Ovary (tissue), 9 donors: Measurements from ENCODE around the gene ZNF283. TPM values are rescaled to one million over a fixed set of nuclear protein-coding genes. Genes with fewer than 3 reads are reported as not detected.
"Not testable (repeated sequence)": the region's sequence is repeated elsewhere in the genome, so short reads cannot be mapped to it uniquely, and the experiment has no call there.

Experiments
- DNase-seq, 5 donors: peaks; one replicate each; pipeline ENCODE4 v3.0.0-alpha.2; 2019 to 2020
- H3K27ac ChIP-seq, 2 donors: fragments of 200-600 bp; one replicate each; pipeline versions ENCODE4 v1.5.1 to v1.8.0; 2019 to 2022
- H3K27me3 ChIP-seq: fragments of 200-600 bp; one replicate; pipeline ENCODE4 v1.8.0; 2022
- H3K36me3 ChIP-seq: fragments of 200-600 bp; sonication (generic); one replicate; pipeline ENCODE4 v1.5.1; 2019
- H3K4me1 ChIP-seq: one replicate; pipeline ENCODE4 v1.8.1; 2013; ENCODE audit warnings: mild to moderate bottlenecking, moderate library complexity; ENCODE audit not compliant: insufficient read depth
- H3K4me3 ChIP-seq: fragments of 200-600 bp; sonication (generic); one replicate; pipeline ENCODE4 v1.5.1; 2017
- H3K9me3 ChIP-seq, 2 donors: fragments of 200-600 bp in 1 of 2; sonication (generic) in 1 of 2; one replicate each; pipeline versions ENCODE4 v1.5.1 to v1.8.1; 2013 to 2019; ENCODE audit warnings: mild to moderate bottlenecking in 1 of 2, moderate library complexity in 1 of 2
- EP300 ChIP-seq: sonication (generic); formaldehyde crosslinking; IDR thresholded peaks from one replicate; pipeline ENCODE4 v1.6.1; 2017; ENCODE audit warnings: antibody characterized with exemption
- POLR2A ChIP-seq: fragments of 450-650 bp; IDR thresholded peaks from one replicate; pipeline ENCODE4 v1.6.1; 2017; ENCODE audit warnings: antibody characterized with exemption, mild to moderate bottlenecking, moderate library complexity
- WGBS, 3 donors: extraction: QIAGEN DNeasy Blood & Tissue Kit in 1 of 3; methylation state at CpG; one replicate each; pipeline versions ENCODE4 v1.1.5 to v1.1.7; 2013 to 2017; 5-methylcytosine and 5-hydroxymethylcytosine counted together
- intact Hi-C, 4 donors: fragments of 100-400 bp; cut with DNase I; formaldehyde crosslinking; loops; one replicate each; pipeline versions ENCODE4 v1.11.0 to v1.15.1; 2022 to 2023
- polyA plus RNA-seq, 2 donors: library from polyadenylated mRNA; stranded (reverse); fragments of 200-250 nt in 1 of 2; fragments of 350-450 nt in 1 of 2; fragmentation: Illumina TruSeq in 1 of 2; extraction: RNeasy Lipid Tissue Mini Kit (QIAGEN cat#74804) in 1 of 2; gene quantifications; one replicate each; pipeline ENCODE4 v1.2.3, GENCODE V29; 2013 to 2014
- total RNA-seq, 7 donors: library from RNA; depleted of rRNA in 2 of 7; stranded (reverse); fragments of >200 nt in 2 of 7; fragmentation: NEBNext Ultra II Directional in 3 of 7; extraction: Animal tissue kit (Norgen Biotek cat#: 25700) in 3 of 7; gene quantifications; one replicate each; pipeline versions ENCODE4 v1.1.0 to v1.2.4, GENCODE V29; 2016 to 2023
- TF ChIP-seq, protein P1 (sequence below), 3 donors: fragments of 450-650 bp in 2 of 3; fragments of 200-600 bp in 1 of 3; IDR thresholded peaks; one replicate each; pipeline versions ENCODE4 v1.5.1 to v1.8.0; 2016 to 2022; ENCODE audit warnings: antibody characterized with exemption in 3 of 3, mild to moderate bottlenecking in 1 of 3
- donor health status: DM: no; HTN: no; CAD: no; lungs with moderate emphysema.
- donor health status: DM: no; HTN: no; CAD: no.
- donor health status: Bipolar disorder and iron deficiency.
- donor health status: DM: yes; HTN: yes; CAD: no.
- donor health status: DM: no; HTN: no; CAD: no.
- donor health status: DM: yes; HTN: yes; CAD: no.

ZNF283 gene
- total and polyA plus RNA-seq, 9 donors: 3.2 to 14.6 (median 10.9) TPM

DNA sequence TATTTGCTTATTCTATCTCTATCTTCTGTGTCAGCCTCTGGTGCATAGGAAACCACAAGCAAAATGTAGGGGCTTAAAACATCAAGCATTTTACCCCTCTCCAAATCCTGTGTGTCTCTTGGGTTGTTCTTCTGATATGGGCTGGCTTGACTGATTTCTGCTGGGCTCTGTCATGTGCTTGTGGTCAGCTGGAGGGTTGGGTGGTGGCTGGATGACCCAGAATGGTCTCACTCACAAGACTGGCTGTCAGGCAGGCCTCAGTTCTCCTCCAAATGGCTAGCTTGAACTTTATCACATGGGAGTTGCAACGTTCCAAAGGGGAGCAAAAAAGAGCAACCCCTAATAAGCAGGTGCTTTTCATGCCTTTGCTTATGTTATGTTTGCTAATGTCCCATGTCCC is 15.3 kb upstream of the ZNF283 start:
- Histone ChIP-seq H3K4me1 (no peaks in the 10 kb centered on the region), H3K36me3 (no peaks in the 10 kb centered on the region), H3K27me3 (no peaks in the 10 kb centered on the region), H3K27ac (no peak overlapping the region), H3K4me3 (no peak overlapping the region), H3K9me3 (peaks cover 0 to 3% of the 10 kb centered on the region in 2 donors)
- TF ChIP-seq, protein P1, sequence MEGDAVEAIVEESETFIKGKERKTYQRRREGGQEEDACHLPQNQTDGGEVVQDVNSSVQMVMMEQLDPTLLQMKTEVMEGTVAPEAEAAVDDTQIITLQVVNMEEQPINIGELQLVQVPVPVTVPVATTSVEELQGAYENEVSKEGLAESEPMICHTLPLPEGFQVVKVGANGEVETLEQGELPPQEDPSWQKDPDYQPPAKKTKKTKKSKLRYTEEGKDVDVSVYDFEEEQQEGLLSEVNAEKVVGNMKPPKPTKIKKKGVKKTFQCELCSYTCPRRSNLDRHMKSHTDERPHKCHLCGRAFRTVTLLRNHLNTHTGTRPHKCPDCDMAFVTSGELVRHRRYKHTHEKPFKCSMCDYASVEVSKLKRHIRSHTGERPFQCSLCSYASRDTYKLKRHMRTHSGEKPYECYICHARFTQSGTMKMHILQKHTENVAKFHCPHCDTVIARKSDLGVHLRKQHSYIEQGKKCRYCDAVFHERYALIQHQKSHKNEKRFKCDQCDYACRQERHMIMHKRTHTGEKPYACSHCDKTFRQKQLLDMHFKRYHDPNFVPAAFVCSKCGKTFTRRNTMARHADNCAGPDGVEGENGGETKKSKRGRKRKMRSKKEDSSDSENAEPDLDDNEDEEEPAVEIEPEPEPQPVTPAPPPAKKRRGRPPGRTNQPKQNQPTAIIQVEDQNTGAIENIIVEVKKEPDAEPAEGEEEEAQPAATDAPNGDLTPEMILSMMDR (IDR thresholded peaks at IDR 0.05): no peak
- TF ChIP-seq POLR2A (no peak), EP300 (no peak)
- WGBS, 3 donors: 29 to 53% (median 41%) methylated on average over 1 of the region's 1 CpG
- DNase-seq: no peak
- intact Hi-C loops: no loop called here

DNA sequence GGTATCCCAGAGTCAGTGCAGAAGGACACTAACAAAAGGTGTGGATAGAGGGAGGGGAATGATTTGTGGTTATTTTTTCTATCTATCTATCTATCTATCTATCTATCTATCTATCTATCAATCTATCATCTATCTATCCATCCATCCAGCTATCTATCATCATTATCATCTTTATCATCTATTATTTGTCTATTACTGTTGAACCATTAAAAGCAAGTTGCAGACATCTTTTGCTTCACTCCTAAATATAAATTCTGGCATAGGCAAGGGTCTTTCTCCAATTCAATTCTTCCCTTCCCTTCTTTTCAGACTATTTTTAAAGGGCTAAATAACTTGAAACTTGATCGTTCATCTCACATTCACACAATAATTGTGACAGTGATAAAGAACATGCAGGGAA is 14.9 kb upstream of the ZNF283 start:
- Histone ChIP-seq H3K9me3 (peaks cover 0 to 3% of the 10 kb centered on the region in 2 donors), H3K4me1 (no peaks in the 10 kb centered on the region), H3K36me3 (no peaks in the 10 kb centered on the region), H3K27ac (no peak overlapping the region), H3K27me3 (no peaks in the 10 kb centered on the region), H3K4me3 (no peak overlapping the region)
- DNase-seq: no peak
- 35 to 59% (median 35%) methylated on average over 1 of the region's 1 CpG for WGBS, 3 donors
- TF ChIP-seq EP300: no peak
- TF ChIP-seq, protein P1 (IDR thresholded peaks at IDR 0.05): no peak
- TF ChIP-seq POLR2A: no peak
- intact Hi-C loops: no loop called here

DNA sequence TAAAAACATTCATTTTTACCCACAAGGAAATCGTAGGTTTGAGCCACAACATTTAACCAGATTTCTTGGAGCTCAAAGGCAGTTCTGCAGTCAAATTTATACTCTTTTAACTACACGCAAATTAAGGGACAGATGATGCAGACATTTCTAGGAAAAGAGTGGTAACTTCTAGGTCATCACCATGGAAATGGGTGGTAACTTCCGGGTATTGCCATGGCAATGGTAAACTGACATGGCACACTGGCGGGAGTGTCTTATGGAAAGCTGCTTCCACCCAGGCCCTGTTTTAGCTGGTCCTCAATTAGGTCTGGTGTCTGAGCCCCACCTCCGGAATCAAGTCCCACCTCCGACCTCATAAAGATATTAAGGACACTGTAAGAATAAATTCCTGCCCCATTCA is 14.4 kb upstream of the ZNF283 start:
- 57 to 67% (median 63%) methylated on average over 6 of the region's 6 CpGs for WGBS, 3 donors
- Histone ChIP-seq H3K36me3 (no peaks in the 10 kb centered on the region), H3K9me3 (peaks cover 0 to 3% of the 10 kb centered on the region in 2 donors), H3K4me1 (no peaks in the 10 kb centered on the region), H3K27me3 (no peaks in the 10 kb centered on the region), H3K27ac (no peak overlapping the region), H3K4me3 (no peak overlapping the region)
- TF ChIP-seq, protein P1 (IDR thresholded peaks at IDR 0.05): no peak
- no peak for TF ChIP-seq EP300
- intact Hi-C loops: no loop called here
- no peak for DNase-seq

DNA sequence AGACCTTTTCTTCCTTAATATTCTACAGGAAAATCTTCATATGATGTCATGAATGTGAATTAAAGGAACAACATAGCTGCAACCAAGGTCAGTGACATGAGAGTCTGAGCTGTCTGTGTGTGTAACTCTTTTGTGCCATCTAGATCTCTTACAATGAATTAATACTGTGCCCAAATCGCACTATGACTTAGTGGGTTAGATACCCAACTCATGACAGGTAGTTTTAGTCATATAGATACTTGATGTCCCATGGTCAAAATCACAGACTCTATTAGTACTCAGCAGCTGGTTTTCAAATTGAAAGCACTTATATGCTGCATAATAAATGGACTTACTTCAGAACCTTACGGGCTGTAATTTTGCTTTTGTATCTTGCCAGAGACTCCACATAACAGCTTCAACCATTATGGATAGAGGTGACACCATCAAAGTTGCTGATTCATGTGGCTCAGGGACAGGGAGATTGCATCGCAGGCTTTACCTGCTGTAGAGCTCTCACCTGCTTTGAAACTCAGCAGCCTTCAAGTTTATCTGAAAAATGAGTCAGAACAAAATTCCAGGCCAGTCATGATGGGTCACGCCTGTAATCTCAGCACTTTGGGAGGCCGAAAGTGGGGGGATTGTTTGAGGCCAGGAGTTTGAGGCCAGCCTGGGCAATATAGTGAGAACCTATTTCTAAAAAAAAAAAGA is 12.3 kb upstream of the ZNF283 start:
- Histone ChIP-seq H3K27me3 (no peaks in the 10 kb centered on the region), H3K4me1 (no peaks in the 10 kb centered on the region), H3K9me3 (peaks cover 0 to 3% of the 10 kb centered on the region in 2 donors), H3K27ac (no peak overlapping the region), H3K36me3 (no peaks in the 10 kb centered on the region), H3K4me3 (no peak overlapping the region)
- DNase-seq: no peak
- 80 to 87% (median 84%) methylated on average over 5 of the region's 5 CpGs for WGBS, 3 donors
- intact Hi-C loops: no loop called here
- TF ChIP-seq EP300 (no peak), POLR2A (no peak)
- TF ChIP-seq, protein P1 (IDR thresholded peaks at IDR 0.05): no peak

DNA sequence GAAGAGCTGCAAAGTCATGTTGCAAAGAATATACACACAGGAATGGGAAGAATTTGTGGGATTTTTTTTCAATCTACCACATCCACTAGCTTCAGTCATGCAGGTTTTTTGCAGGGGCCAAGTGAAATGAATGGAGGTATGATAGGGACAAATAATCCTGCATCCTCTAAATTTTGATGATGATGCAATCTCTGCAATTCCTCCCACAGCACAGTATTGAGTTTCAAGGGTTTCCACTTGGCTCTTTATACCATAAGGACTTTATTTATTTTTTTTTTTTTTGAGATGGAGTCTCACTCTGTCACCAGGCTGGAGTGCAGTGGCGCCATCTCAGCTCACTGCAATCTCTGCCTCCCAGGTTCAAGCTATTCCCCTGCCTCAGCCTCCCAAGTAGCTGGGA is 9.7 kb upstream of the ZNF283 start:
- H3K9me3 ChIP-seq, H3K27ac ChIP-seq, intact Hi-C loops, H3K36me3 ChIP-seq, H3K4me3 ChIP-seq, H3K4me1 ChIP-seq, DNase-seq, H3K27me3 ChIP-seq: not testable (repeated sequence)
- WGBS, 3 donors: 83 to 89% (median 87%) methylated on average over 1 of the region's 1 CpG
